Coronary artery (tissue), 2 donors: ENCODE data around the gene PODXL2.
A peak's percentile ranks its signal among the peaks of the same experiment; 100 is the strongest.

Experiments
- DNase-seq: peaks from one replicate; pipeline ENCODE4 v3.0.0-alpha.2; 2017; ENCODE audit warnings: low spot score
- H3K27ac ChIP-seq, 2 donors: fragments of 200-600 bp; sonication (generic); one replicate each; pipeline ENCODE4 v1.5.1; 2016 to 2019
- H3K4me3 ChIP-seq: fragments of 200-600 bp; sonication (generic); 2 replicates; pipeline ENCODE4 v1.5.1; 2016; ENCODE audit warnings: mild to moderate bottlenecking, moderate library complexity
- CTCF ChIP-seq: fragments of 200-600 bp; sonication (generic); IDR thresholded peaks from one replicate; pipeline ENCODE4 v1.5.1; 2019; ENCODE audit warnings: antibody characterized with exemption

PODXL2 gene

DNA sequence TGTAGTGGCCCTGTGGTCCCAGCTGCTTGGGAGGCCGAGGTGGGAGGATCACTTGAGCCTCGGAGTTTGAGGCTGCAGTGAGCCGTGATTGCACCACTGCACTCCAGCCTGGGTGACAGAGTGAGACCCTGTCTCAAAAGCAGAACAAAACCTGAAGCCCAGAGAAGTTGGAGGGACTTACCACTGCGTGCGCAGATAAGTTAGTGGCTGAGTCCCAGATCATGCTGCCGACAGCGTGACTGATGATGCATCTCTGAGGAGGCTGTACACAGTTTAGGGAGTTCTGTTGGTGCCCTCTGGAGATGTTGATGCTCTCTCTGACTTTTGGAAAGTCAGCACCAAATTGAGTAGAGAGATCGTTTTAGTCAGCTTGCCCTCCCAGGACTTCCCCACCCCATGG is 27.9 kb downstream of the PODXL2 start:
- no peak for DNase-seq
- TF ChIP-seq CTCF, result no peak
- Histone ChIP-seq H3K27ac (no peak overlapping the region), H3K4me3 (no peak overlapping the region)

GRCh38 chr3:127658234-127658633 is 29.2 kb downstream of the PODXL2 start:
- DNase-seq, result no peak
- TF ChIP-seq CTCF, result no peak
- H3K27ac ChIP-seq, result no peak overlapping the region
- H3K4me3 ChIP-seq, result no peak overlapping the region

DNA sequence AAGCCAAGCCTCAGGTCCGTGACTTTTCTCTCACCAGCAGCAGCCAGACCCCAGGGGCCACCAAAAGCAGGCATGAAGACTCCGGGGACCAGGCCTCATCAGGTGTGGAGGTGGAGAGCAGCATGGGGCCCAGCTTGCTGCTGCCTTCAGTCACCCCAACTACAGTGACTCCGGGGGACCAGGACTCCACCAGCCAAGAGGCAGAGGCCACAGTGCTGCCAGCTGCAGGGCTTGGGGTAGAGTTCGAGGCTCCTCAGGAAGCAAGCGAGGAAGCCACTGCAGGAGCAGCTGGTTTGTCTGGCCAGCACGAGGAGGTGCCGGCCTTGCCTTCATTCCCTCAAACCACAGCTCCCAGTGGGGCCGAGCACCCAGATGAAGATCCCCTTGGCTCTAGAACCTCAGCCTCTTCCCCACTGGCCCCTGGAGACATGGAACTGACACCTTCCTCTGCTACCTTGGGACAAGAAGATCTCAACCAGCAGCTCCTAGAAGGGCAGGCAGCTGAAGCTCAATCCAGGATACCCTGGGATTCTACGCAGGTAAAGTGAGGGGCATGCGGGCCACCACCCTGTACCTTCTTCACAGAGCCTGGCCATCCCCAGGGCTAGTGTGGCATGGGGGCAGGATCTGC is 31.8 kb downstream of the PODXL2 start:
- H3K4me3 ChIP-seq, result no peak overlapping the region
- no peak for TF ChIP-seq CTCF
- H3K27ac ChIP-seq, result no peak overlapping the region
- no peak for DNase-seq

- Histone ChIP-seq H3K27ac (peak overlapping the region in 1 of 2 donors; percentile 56), H3K4me3 (no peak overlapping the region)
- no peak for TF ChIP-seq CTCF
- peak; percentile 61 for DNase-seq
Observed at GRCh38 chr3:127661600-127661999, 32.6 kb downstream of the PODXL2 start.

- Histone ChIP-seq H3K4me3 (no peak overlapping the region), H3K27ac (peak overlapping the region in 1 of 2 donors; percentile 56)
- DNase-seq, result peak; percentile 67
- TF ChIP-seq CTCF, result no peak
Observed at GRCh38 chr3:127662001-127662469, 33.0 kb downstream of the PODXL2 start.

DNA sequence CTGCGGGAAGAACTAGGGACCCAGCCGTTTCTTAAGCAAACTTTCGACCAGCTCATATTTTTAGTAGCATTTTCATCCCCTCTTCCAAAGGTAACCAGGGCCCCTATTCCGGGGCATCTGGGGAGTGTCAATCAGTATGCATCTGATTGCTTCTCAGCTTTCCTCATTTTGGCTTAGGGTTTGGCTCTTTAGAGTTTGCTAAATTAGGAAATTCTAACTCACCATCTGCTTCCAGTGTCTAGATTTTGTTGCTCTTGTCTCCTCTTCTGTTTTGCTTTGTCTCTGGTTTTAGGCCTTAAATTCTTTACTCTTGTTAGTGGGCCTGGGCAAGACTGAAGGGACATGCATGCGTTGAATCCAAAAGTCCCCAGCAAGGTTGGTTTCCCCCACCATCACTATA is 34.2 kb downstream of the PODXL2 start:
- H3K4me3 ChIP-seq, result no peak overlapping the region
- TF ChIP-seq CTCF, result no peak
- peak; percentile 8 for DNase-seq
- H3K27ac ChIP-seq, result no peak overlapping the region

DNA sequence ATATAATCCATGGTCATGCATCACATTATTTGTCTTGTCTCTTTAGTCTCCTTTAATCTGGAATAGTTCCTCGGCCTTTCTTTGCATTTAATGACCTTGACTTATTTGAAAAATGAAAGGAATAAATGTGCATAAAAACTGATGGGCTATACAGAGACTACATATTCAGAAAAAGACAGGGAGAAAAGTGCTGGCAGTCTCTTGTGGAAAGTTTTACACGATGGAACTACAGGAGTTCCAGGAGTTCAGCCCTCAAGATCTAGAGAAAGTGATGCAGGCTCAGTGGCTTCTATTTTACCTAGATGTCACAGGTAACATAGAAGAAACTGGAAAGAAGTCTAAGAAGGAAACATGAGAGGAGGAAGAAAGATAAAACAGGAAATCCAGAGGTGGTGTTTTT is 36.2 kb downstream of the PODXL2 start:
- no peak overlapping the region for H3K27ac ChIP-seq
- no peak overlapping the region for H3K4me3 ChIP-seq
- TF ChIP-seq CTCF, result no peak
- no peak for DNase-seq
